Measurements from ENCODE around the gene DNMT1.

Gene DNMT1

GRCh38 chr19:10113964-10114650 lies 80.6 kb downstream of the DNMT1 start:
- DNase-seq (ENCODE audit: low read depth, low spot score): peak; percentile 62

- DNase-seq (ENCODE audit: low read depth, low spot score): peak; percentile 51
These were observed 81.2 kb downstream of the DNMT1 start for GRCh38 chr19:10113592-10113963.

- peak; percentile 77 for DNase-seq (ENCODE audit: low read depth, low spot score)
These were observed 81.7 kb downstream of the DNMT1 start for GRCh38 chr19:10112895-10113591.

- DNase-seq (ENCODE audit: low read depth, low spot score): no peak
These were observed 82.6 kb downstream of the DNMT1 start for GRCh38 chr19:10112037-10112761.

GRCh38 chr19:10111405-10111811 lies 83.3 kb downstream of the DNMT1 start, which contains the start of gene P2RY11:
TSS of gene P2RY11 (plus strand) at chr19:10111693. CDS start at chr19:10111722, 29 bp downstream.
- no peak for DNase-seq (ENCODE audit: low read depth, low spot score)

- DNase-seq (ENCODE audit: low read depth, low spot score): no peak
These were observed 83.8 kb downstream of the DNMT1 start for GRCh38 chr19:10110972-10111317.

GRCh38 chr19:10110076-10110971 lies 84.4 kb downstream of the DNMT1 start:
- no peak for DNase-seq (ENCODE audit: low read depth, low spot score)

- no peak for DNase-seq (ENCODE audit: low read depth, low spot score)
These were observed 85.2 kb downstream of the DNMT1 start for GRCh38 chr19:10109528-10109927.

GRCh38 chr19:10107817-10108367 lies 86.9 kb downstream of the DNMT1 start:
- DNase-seq (ENCODE audit: low read depth, low spot score): no peak

GRCh38 chr19:10107254-10107653 lies 87.5 kb downstream of the DNMT1 start:
- no peak for DNase-seq (ENCODE audit: low read depth, low spot score)

- peak; percentile 98 for DNase-seq (ENCODE audit: low read depth, low spot score)
These were observed 88.4 kb downstream of the DNMT1 start, which contains the start of gene PPAN for GRCh38 chr19:10106100-10106936. TSS of gene PPAN (plus strand) at chr19:10106362. CDS start at chr19:10106395, 33 bp downstream.

- DNase-seq (ENCODE audit: low read depth, low spot score): no peak
These were observed 89.1 kb downstream of the DNMT1 start for GRCh38 chr19:10105509-10106099.

- DNase-seq (ENCODE audit: low read depth, low spot score): no peak
These were observed 89.9 kb downstream of the DNMT1 start for GRCh38 chr19:10104665-10105508.

GRCh38 chr19:10104130-10104513 lies 90.6 kb downstream of the DNMT1 start:
- DNase-seq (ENCODE audit: low read depth, low spot score): no peak

GRCh38 chr19:10102787-10103236 lies 91.9 kb downstream of the DNMT1 start:
- DNase-seq (ENCODE audit: low read depth, low spot score): no peak

GRCh38 chr19:10100163-10100785 lies 94.5 kb downstream of the DNMT1 start:
- no peak for DNase-seq (ENCODE audit: low read depth, low spot score)

- DNase-seq (ENCODE audit: low read depth, low spot score): no peak
These were observed 98.2 kb downstream of the DNMT1 start for GRCh38 chr19:10096615-10096963.

GRCh38 chr19:10095948-10096614 lies 98.7 kb downstream of the DNMT1 start:
- DNase-seq (ENCODE audit: low read depth, low spot score): peak; percentile 82
